ENCODE results near the gene EEF1G.

EEF1G gene

GRCh38 chr11:62602141-62603071 is 28.7 kb upstream of the EEF1G start:
- no peak for DNase-seq (ENCODE audit: low read depth)
- TF ChIP-seq, protein P1, sequence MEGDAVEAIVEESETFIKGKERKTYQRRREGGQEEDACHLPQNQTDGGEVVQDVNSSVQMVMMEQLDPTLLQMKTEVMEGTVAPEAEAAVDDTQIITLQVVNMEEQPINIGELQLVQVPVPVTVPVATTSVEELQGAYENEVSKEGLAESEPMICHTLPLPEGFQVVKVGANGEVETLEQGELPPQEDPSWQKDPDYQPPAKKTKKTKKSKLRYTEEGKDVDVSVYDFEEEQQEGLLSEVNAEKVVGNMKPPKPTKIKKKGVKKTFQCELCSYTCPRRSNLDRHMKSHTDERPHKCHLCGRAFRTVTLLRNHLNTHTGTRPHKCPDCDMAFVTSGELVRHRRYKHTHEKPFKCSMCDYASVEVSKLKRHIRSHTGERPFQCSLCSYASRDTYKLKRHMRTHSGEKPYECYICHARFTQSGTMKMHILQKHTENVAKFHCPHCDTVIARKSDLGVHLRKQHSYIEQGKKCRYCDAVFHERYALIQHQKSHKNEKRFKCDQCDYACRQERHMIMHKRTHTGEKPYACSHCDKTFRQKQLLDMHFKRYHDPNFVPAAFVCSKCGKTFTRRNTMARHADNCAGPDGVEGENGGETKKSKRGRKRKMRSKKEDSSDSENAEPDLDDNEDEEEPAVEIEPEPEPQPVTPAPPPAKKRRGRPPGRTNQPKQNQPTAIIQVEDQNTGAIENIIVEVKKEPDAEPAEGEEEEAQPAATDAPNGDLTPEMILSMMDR (IDR thresholded peaks at IDR 0.05; ENCODE audit: low read depth, low read length, missing control alignments), result no peak
- H3K4me3 ChIP-seq (ENCODE audit: low read depth, low read length), result peak overlapping the region; percentile 57

- TF ChIP-seq, protein P1 (IDR thresholded peaks at IDR 0.05; ENCODE audit: low read depth, low read length, missing control alignments), result no peak
- DNase-seq (ENCODE audit: low read depth), result peak; percentile 97
- H3K4me3 ChIP-seq (ENCODE audit: low read depth, low read length), result peak within 1 kb of the TSS; percentile 95
These were observed 27.9 kb upstream of the EEF1G start, which contains the start of gene MTA2 for GRCh38 chr11:62601372-62602140. MTA2 (minus strand) TSS chr11:62601865; CDS start chr11:62601450, 415 bp downstream.

GRCh38 chr11:62601122-62601371 is 27.4 kb upstream of the EEF1G start:
- TF ChIP-seq, protein P1 (IDR thresholded peaks at IDR 0.05; ENCODE audit: low read depth, low read length, missing control alignments), result no peak
- no peak for DNase-seq (ENCODE audit: low read depth)

GRCh38 chr11:62600367-62601121 is 26.9 kb upstream of the EEF1G start:
- TF ChIP-seq, protein P1 (IDR thresholded peaks at IDR 0.05; ENCODE audit: low read depth, low read length, missing control alignments), result no peak
- peak overlapping the region; percentile 95 for H3K4me3 ChIP-seq (ENCODE audit: low read depth, low read length)
- DNase-seq (ENCODE audit: low read depth), result no peak

More at GRCh38 chr11:62601122-62601371, 27.4 kb upstream of the EEF1G start:
- H3K4me3 ChIP-seq (ENCODE audit: low read depth, low read length), result peak overlapping the region; percentile 95

- H3K4me3 ChIP-seq (ENCODE audit: low read depth, low read length), result peak overlapping the region; percentile 95
- TF ChIP-seq, protein P1 (IDR thresholded peaks at IDR 0.05; ENCODE audit: low read depth, low read length, missing control alignments), result no peak
- DNase-seq (ENCODE audit: low read depth), result no peak
These were observed 26.2 kb upstream of the EEF1G start for GRCh38 chr11:62599901-62600300.

- DNase-seq (ENCODE audit: low read depth), result peak; percentile 99
- TF ChIP-seq, protein P1 (IDR thresholded peaks at IDR 0.05; ENCODE audit: low read depth, low read length, missing control alignments), result no peak
- peak overlapping the region; percentile 95 for H3K4me3 ChIP-seq (ENCODE audit: low read depth, low read length)
These were observed 25.5 kb upstream of the EEF1G start for GRCh38 chr11:62599069-62599696.

Data from GM12864 (cell line).